GM19468 (cell line): ENCODE results near the gene LURAP1L.

Experiments
- ATAC-seq: cut with Tn5 transposase; IDR thresholded peaks from one replicate; pipeline ENCODE4 v1.9.1; 2021; ENCODE audit warnings: mild to moderate bottlenecking, moderate library complexity, moderate number of reproducible peaks; ENCODE audit not compliant: unreplicated experiment; ENCODE audit errors: extremely low read depth

LURAP1L gene

GRCh38 chr9:12775679-12776512 is 1.1 kb downstream of the LURAP1L start:
- ATAC-seq = peak; percentile 50

GRCh38 chr9:12776513-12777055 is 1.8 kb downstream of the LURAP1L start:
- no peak for ATAC-seq

DNA sequence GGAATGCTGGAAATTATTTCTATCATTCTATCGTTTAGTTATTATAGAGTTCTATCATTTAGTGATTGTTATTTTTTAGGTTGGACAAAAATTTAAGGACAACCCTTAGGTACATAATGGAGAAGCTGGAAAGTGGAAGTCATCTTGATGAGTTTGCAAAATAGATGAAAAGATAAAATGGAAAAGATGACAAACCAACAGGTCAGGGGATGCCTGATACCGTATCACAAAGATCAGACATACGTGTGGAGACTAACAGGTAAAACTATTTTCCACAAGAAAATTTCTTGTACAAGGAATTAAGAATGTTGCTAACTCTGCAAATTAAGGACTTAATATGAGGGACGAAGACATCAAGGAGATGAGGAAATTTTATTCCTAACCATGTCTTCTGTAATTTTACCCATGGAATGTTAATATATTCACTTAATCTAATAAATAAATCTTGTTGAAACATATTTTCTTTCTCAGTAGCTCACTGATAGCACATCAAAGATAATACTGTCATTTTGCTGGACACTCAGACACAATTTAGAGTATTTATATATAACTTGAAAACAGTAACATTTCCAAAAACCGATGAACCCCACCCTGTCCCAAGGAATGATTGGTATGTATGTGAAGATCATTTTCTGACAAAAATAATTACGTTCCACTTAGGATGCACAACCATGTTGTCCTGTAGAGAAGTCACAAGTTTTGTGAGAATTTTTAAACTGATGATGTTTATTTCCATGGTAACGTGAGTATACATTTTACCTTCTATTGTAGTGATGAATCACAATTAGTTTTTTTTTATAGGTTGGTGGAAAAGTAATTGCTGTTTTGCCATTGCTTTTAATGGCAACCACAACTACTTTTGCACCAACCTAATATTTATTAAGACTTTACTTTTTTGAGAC is 2.6 kb downstream of the LURAP1L start:
- ATAC-seq = no peak

- ATAC-seq = no peak
Observed at GRCh38 chr9:12778389-12778788, 3.6 kb downstream of the LURAP1L start.

- ATAC-seq = no peak
Observed at GRCh38 chr9:12781226-12781733, 6.5 kb downstream of the LURAP1L start.

GRCh38 chr9:12783767-12784460 is 9.1 kb downstream of the LURAP1L start:
- no peak for ATAC-seq

DNA sequence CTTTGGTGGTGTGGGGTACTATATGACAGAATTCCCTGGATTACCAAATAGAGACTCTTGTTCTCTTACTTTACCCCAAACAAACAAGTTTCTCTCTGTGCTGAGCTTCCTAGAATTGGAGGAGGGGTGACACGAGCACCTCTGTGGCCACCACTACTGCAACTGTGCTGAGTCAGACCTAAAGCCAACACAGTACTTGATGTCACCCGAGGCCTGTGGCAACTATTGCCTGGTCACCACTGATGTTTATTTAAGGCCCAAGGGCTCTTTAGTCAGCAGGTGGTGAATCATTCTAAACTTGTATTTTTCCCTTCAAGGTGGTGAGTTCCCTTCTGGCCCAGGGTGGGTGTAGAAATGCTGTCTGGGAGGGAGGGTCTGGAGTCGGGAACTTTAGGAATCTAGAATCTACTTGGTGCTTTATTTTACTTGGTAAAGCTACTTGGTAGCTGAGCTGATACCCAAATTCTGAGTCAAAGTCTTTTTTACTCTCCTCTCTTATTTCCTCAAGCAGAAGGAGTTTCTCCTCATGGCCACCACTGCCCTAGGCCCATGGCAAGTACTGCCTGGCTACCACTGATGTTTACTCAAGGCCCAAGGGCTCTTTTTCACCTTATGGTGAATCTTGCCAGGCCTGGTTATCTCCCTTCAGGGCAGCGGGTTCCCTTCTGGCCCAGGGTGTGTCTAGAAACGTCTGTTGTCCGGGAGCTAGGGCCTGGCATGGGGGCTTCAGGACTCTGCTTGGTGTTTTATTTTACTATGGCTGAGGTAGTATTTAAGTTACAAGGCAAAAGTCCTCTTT is 9.8 kb downstream of the LURAP1L start:
- no peak for ATAC-seq

GRCh38 chr9:12785260-12785770 is 10.5 kb downstream of the LURAP1L start:
- no peak for ATAC-seq

DNA sequence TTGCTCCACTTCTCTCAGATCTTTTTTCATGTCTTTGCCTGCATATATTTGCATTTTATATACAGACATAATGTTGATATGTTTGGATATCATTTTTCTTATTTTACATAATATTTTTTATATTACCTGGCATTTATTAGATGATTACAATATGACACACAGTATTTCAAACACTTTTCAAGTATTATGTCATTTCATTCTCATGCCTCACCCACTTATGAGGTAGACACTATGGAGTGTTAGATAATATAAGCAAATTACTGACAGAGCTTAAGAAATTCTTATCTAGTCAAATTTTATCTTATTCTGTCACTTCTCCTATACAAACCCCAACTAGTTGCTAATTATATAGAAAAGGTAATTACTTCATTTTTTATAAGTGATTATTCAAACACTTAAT is 11.1 kb downstream of the LURAP1L start:
- no peak for ATAC-seq

DNA sequence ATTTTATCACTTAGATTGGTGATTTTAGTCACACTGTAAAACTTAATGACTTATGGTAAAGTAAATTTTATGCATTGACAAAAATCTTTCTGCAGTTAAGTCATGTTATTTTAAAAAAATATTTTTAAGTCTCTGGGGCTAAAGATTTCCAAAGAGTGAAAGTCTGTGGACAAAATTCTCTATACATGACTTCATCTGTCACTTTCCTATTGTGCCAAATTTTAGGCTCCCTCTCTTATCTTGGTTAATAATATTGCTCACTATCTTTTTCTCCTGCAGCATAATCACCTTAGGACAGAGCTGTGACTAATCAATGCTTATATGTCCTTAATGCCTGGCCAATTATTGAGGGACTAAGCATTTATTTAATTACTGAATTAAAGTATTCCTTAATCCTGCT is 15.2 kb downstream of the LURAP1L start:
- no peak for ATAC-seq

DNA sequence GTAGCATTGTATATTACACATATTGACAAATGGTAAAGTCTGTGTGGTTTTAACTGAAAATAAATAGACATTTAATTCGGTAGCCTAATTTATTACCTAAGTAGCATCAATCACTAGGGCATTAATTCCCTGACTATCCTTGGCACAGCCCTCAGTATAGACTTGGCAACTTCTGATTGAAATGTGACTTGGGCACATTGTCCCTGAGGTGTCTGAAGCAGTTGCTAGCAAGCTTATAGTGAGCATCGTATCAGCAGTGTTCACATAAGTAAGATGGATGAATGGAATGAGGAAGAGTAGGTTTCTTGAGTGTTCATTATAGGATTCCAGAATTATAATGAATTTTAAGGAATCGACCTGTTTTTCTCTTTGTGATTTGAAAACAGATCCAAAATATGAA is 16.1 kb downstream of the LURAP1L start:
- no peak for ATAC-seq

- no peak for ATAC-seq
Observed at GRCh38 chr9:12794101-12794799, 19.4 kb downstream of the LURAP1L start.

DNA sequence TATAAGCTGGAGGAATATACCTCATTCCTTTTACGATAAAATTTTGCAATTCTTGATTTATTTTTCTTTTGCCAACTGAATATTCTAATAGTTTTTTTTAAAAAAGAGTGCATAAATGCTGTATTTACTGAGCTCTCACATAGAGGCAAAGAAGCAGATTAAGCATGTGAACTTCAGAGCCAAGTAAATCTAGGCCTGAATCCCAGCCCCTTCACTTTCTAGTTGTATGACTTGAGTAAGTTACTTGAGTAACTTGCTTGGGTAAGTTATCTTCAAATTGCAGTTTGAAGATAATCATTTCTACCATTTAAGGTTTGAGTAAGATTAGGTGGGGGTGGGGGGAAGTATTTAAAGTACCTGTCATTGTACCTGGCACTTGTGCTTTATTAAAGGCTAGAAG is 21.8 kb downstream of the LURAP1L start:
- no peak for ATAC-seq

- no peak for ATAC-seq
Observed at GRCh38 chr9:12797037-12797436, 22.2 kb downstream of the LURAP1L start.

- ATAC-seq = no peak
Observed at GRCh38 chr9:12798066-12798770, 23.4 kb downstream of the LURAP1L start.

DNA sequence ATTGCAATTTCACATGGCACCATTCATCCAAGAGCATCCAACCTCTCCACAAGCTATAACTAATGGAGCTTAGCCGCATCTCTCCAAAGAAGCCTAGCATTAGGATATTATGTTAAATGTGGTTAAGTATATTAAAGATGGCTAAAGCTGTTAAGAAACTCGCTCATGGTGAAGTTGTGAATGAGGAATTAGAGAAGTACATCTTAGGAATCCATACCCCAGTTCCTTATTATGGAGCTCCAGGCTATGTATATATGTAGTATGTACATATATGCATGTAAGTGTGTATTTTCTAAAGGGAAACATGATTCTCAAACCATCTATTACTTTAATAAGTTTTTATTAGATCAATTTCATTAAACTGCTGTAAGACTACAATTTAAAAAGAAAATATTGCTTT is 26.4 kb downstream of the LURAP1L start:
- ATAC-seq = no peak

DNA sequence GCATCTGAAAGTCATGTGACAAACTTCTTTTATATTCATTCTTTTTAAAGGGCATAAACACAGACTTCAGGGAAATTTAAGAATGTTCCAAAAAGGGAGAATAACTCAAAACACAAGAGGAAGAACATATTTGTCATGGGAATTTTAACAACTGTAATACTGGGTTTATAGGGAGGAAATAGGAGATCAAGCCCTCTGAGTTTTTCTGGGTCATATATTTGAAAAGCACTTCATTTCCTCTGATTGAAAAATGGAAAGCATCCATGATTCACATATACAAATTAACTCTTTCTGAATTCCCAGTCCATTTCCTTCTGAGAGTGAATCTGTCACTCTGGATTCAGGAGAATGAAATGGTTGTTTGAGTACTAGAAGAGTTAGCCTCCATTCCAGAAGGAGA is 26.8 kb downstream of the LURAP1L start:
- no peak for ATAC-seq

DNA sequence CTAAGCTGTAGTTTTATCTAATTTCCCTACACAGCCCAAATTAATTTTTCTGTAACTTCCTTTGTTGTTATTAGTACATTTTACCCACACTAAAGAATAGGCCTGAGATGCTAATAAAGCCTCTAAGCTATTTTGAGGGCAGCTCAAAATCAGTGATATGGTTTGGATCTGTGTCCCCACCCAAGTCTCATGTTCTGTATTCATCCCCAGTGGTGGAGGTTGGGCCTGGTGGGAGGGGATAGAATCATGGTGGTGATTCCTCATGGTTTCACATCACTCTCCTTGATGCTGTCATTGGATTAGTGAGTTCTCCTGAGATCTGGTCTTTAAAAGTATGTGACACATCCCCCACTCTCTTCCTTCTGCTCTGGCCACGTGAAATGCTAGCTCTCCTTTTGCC is 27.3 kb downstream of the LURAP1L start:
- no peak for ATAC-seq
